DOHH2 (cell line): ENCODE measurements around the gene PPY.
"Not testable (repeated sequence)": the region's sequence is repeated elsewhere in the genome, so short reads cannot be mapped to it uniquely, and the experiment has no call there.

Source experiments
- H3F3A ChIP-seq: fragments of 200-600 bp; sonication (generic), shearing (Covaris generic); 2 replicates; pipeline ENCODE4 v1.6.0; 2016; ENCODE audit warnings: antibody characterized with exemption, mild to moderate bottlenecking; ENCODE audit not compliant: control insufficient read depth, insufficient read depth
- H3K27ac ChIP-seq: fragments of 200-600 bp; sonication (generic); 2 replicates; pipeline ENCODE4 v1.5.1; 2014; ENCODE audit warnings: low read depth, mild to moderate bottlenecking, low read length, moderate library complexity
- H3K27me3 ChIP-seq: fragments of 200-600 bp; sonication (generic); 2 replicates; pipeline ENCODE4 v1.6.1; 2014; ENCODE audit warnings: mild to moderate bottlenecking, low read length, mixed read lengths; ENCODE audit not compliant: control insufficient read depth
- H3K36me3 ChIP-seq: fragments of 200-600 bp; sonication (generic); 2 replicates; pipeline ENCODE4 v1.6.1; 2014; ENCODE audit warnings: mild to moderate bottlenecking, low read length, moderate library complexity, mixed read lengths; ENCODE audit not compliant: control insufficient read depth
- H3K4me1 ChIP-seq: fragments of 200-600 bp; sonication (generic); 2 replicates; pipeline ENCODE4 v1.6.1; 2014; ENCODE audit warnings: mild to moderate bottlenecking, low read length, mixed read lengths; ENCODE audit not compliant: control insufficient read depth
- H3K4me2 ChIP-seq: fragments of 200-600 bp; sonication (generic); 2 replicates; pipeline ENCODE4 v1.6.0; 2014; ENCODE audit warnings: mild to moderate bottlenecking, low read length, moderate library complexity
- H3K4me3 ChIP-seq: fragments of 200-600 bp; sonication (generic); 2 replicates; pipeline ENCODE4 v1.5.1; 2014; ENCODE audit warnings: mild to moderate bottlenecking, low read length, mixed read lengths
- H3K79me2 ChIP-seq: fragments of 200-600 bp; sonication (generic); 2 replicates; pipeline ENCODE4 v1.6.1; 2014; ENCODE audit warnings: mild to moderate bottlenecking, low read length, mixed read lengths; ENCODE audit not compliant: control insufficient read depth
- H3K9me2 ChIP-seq: fragments of 200-600 bp; sonication (generic); replicated peaks from 2 replicates; pipeline ENCODE4 v1.6.1; 2014; ENCODE audit warnings: mild to moderate bottlenecking, low read length, mixed read lengths; ENCODE audit not compliant: control insufficient read depth
- H3K9me3 ChIP-seq: fragments of 200-600 bp; sonication (generic); 2 replicates; pipeline ENCODE4 v1.6.1; 2014; ENCODE audit warnings: antibody characterized with exemption, low read length, mixed read lengths; ENCODE audit not compliant: control insufficient read depth, insufficient read depth
- H4K20me1 ChIP-seq: fragments of 200-600 bp; sonication (generic); 2 replicates; pipeline ENCODE4 v1.6.0; 2014; ENCODE audit warnings: low read depth, mild to moderate bottlenecking, antibody characterized with exemption, low read length, moderate library complexity; ENCODE audit not compliant: control insufficient read depth, insufficient read depth
- CTCF ChIP-seq: fragments of 200-600 bp; sonication (generic); IDR thresholded peaks from one replicate; pipeline ENCODE4 v1.5.1; 2014; ENCODE audit warnings: antibody characterized with exemption, mild to moderate bottlenecking, low read depth, low read length; ENCODE audit not compliant: poor library complexity, severe bottlenecking
- EZH2phosphoT487 ChIP-seq: fragments of 200-600 bp; sonication (generic); IDR thresholded peaks from 2 replicates; pipeline ENCODE4 v1.6.1; 2017; ENCODE audit warnings: borderline replicate concordance, mild to moderate bottlenecking, antibody characterized with exemption, low read length, moderate library complexity, mixed read lengths

Gene PPY

GRCh38 chr17:43932357-43932756 lies 9.9 kb downstream of the PPY start:
- Histone ChIP-seq H3K9me3 (no peaks in the 10 kb centered on the region), H3K27ac (no peak overlapping the region), H4K20me1 (no peaks in the 10 kb centered on the region), H3K4me1 (no peaks in the 10 kb centered on the region), H3F3A (no peaks in the 10 kb centered on the region), H3K36me3 (no peaks in the 10 kb centered on the region), H3K79me2 (no peaks in the 10 kb centered on the region), H3K4me2 (no peak overlapping the region), H3K4me3 (no peak overlapping the region), H3K27me3 (peaks cover 19% of the 10 kb centered on the region), H3K9me2 (no peaks in the 10 kb centered on the region)
- TF ChIP-seq EZH2phosphoT487 (no peak), CTCF (no peak)

- no peak for TF ChIP-seq CTCF
- no peak for TF ChIP-seq EZH2phosphoT487
- Histone ChIP-seq H3K4me1 (no peaks in the 10 kb centered on the region), H4K20me1 (no peaks in the 10 kb centered on the region), H3K9me3 (no peaks in the 10 kb centered on the region), H3F3A (no peaks in the 10 kb centered on the region), H3K9me2 (no peaks in the 10 kb centered on the region), H3K27me3 (peaks cover 27% of the 10 kb centered on the region), H3K4me2 (no peak overlapping the region), H3K4me3 (no peak overlapping the region), H3K27ac (no peak overlapping the region), H3K79me2 (no peaks in the 10 kb centered on the region), H3K36me3 (no peaks in the 10 kb centered on the region)
Observed at GRCh38 chr17:43931062-43931571, 11.2 kb downstream of the PPY start.

GRCh38 chr17:43928609-43929008 lies 13.7 kb downstream of the PPY start:
- Histone ChIP-seq H3F3A (no peaks in the 10 kb centered on the region), H3K27me3 (peaks cover 35% of the 10 kb centered on the region), H3K27ac (no peak overlapping the region), H3K4me3 (no peak overlapping the region), H3K9me3 (no peaks in the 10 kb centered on the region), H3K36me3 (no peaks in the 10 kb centered on the region), H3K79me2 (no peaks in the 10 kb centered on the region), H3K4me1 (no peaks in the 10 kb centered on the region), H3K4me2 (no peak overlapping the region), H3K9me2 (no peaks in the 10 kb centered on the region), H4K20me1 (no peaks in the 10 kb centered on the region)
- TF ChIP-seq CTCF (no peak), EZH2phosphoT487 (no peak)

GRCh38 chr17:43927929-43928328 lies 14.3 kb downstream of the PPY start:
- H3K79me2 ChIP-seq, H3K9me2 ChIP-seq, H3F3A ChIP-seq, H3K36me3 ChIP-seq, H3K4me3 ChIP-seq, H3K27ac ChIP-seq, H3K9me3 ChIP-seq, H3K4me1 ChIP-seq, H3K4me2 ChIP-seq, H4K20me1 ChIP-seq: not testable (repeated sequence)
- H3K27me3 ChIP-seq, result peaks cover 35% of the 10 kb centered on the region
